KMS-11 (cell line): ENCODE measurements around the gene BAZ2B.

Source experiments
- H2AFZ ChIP-seq: fragments of 200-600 bp; sonication (generic); 2 replicates; pipeline ENCODE4 v1.6.1; 2016; ENCODE audit warnings: antibody characterized with exemption, mixed run types, low read depth
- H3K27ac ChIP-seq: fragments of 200-600 bp; sonication (generic); 2 replicates; pipeline ENCODE4 v1.6.1; 2016; ENCODE audit warnings: mild to moderate bottlenecking, mixed run types
- H3K27me3 ChIP-seq: fragments of 200-600 bp; sonication (generic); 2 replicates; pipeline ENCODE4 v1.6.1; 2017; ENCODE audit warnings: mild to moderate bottlenecking, low read depth, mixed run types, moderate library complexity; ENCODE audit not compliant: insufficient read depth
- H3K36me3 ChIP-seq: fragments of 200-600 bp; sonication (generic); 2 replicates; pipeline ENCODE4 v1.6.1; 2017; ENCODE audit warnings: mild to moderate bottlenecking, mixed run types; ENCODE audit not compliant: insufficient read depth
- H3K4me1 ChIP-seq: fragments of 200-600 bp; sonication (generic); 2 replicates; pipeline ENCODE4 v1.6.1; 2016; ENCODE audit warnings: mild to moderate bottlenecking, low read depth, mixed run types; ENCODE audit not compliant: poor library complexity, severe bottlenecking
- H3K4me2 ChIP-seq: fragments of 200-600 bp; sonication (generic); 2 replicates; pipeline ENCODE4 v1.7.0; 2016; ENCODE audit warnings: mild to moderate bottlenecking, mixed run types
- H3K4me3 ChIP-seq: fragments of 200-600 bp; sonication (generic); IDR thresholded peaks from 2 replicates; pipeline ENCODE4 v1.6.1; 2017; ENCODE audit warnings: low read depth, low read length, mixed read lengths; ENCODE audit not compliant: insufficient read depth
- H3K79me2 ChIP-seq: fragments of 200-600 bp; sonication (generic); 2 replicates; pipeline ENCODE4 v1.6.1; 2016; ENCODE audit warnings: low read depth, mixed run types; ENCODE audit not compliant: insufficient read depth
- H3K9ac ChIP-seq: fragments of 200-600 bp; sonication (generic); 2 replicates; pipeline ENCODE4 v1.6.1; 2016; ENCODE audit warnings: mild to moderate bottlenecking, mixed run types
- H4K20me1 ChIP-seq: fragments of 200-600 bp; sonication (generic); 2 replicates; pipeline ENCODE4 v1.6.1; 2016; ENCODE audit warnings: mild to moderate bottlenecking, mixed run types; ENCODE audit not compliant: insufficient read depth
- TF ChIP-seq, protein P1 (sequence below): fragments of 200-600 bp; sonication (generic); conservative IDR thresholded peaks from 2 replicates; pipeline ENCODE4 v1.6.1; 2017; ENCODE audit warnings: low read depth, mild to moderate bottlenecking, antibody characterized with exemption, low read length, moderate library complexity, mixed read lengths

Gene BAZ2B

DNA sequence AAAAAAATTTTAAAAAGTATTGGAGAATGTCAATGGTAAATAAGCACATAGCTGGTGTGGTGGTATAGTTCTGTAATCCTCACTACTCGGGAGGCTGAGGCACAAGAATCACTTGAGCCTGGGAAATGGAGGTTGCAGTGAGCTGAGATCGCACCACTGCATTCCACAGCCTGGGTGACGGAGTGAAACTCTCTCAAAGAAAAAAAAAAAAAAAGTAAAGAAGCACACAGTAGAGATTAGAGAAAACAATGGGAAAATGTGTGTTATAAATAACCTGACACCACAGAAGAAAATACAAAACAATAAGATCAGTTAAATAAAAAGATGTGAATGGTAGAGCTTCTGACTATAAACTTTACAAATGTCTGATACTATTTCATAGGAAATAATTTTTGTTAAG lies 166.2 kb downstream of the BAZ2B start:
- H3K36me3 ChIP-seq, result no peaks in the 10 kb centered on the region
- H3K4me2 ChIP-seq, result no peak overlapping the region
- no peak overlapping the region for H2AFZ ChIP-seq
- H3K27ac ChIP-seq, result no peak overlapping the region
- no peak overlapping the region for H3K9ac ChIP-seq
- no peaks in the 10 kb centered on the region for H3K27me3 ChIP-seq
- TF ChIP-seq, protein P1, sequence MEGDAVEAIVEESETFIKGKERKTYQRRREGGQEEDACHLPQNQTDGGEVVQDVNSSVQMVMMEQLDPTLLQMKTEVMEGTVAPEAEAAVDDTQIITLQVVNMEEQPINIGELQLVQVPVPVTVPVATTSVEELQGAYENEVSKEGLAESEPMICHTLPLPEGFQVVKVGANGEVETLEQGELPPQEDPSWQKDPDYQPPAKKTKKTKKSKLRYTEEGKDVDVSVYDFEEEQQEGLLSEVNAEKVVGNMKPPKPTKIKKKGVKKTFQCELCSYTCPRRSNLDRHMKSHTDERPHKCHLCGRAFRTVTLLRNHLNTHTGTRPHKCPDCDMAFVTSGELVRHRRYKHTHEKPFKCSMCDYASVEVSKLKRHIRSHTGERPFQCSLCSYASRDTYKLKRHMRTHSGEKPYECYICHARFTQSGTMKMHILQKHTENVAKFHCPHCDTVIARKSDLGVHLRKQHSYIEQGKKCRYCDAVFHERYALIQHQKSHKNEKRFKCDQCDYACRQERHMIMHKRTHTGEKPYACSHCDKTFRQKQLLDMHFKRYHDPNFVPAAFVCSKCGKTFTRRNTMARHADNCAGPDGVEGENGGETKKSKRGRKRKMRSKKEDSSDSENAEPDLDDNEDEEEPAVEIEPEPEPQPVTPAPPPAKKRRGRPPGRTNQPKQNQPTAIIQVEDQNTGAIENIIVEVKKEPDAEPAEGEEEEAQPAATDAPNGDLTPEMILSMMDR, result no peak
- H4K20me1 ChIP-seq, result no peaks in the 10 kb centered on the region
- no peaks in the 10 kb centered on the region for H3K79me2 ChIP-seq
- H3K4me1 ChIP-seq, result peaks cover 23% of the 10 kb centered on the region
- no peak overlapping the region for H3K4me3 ChIP-seq

DNA sequence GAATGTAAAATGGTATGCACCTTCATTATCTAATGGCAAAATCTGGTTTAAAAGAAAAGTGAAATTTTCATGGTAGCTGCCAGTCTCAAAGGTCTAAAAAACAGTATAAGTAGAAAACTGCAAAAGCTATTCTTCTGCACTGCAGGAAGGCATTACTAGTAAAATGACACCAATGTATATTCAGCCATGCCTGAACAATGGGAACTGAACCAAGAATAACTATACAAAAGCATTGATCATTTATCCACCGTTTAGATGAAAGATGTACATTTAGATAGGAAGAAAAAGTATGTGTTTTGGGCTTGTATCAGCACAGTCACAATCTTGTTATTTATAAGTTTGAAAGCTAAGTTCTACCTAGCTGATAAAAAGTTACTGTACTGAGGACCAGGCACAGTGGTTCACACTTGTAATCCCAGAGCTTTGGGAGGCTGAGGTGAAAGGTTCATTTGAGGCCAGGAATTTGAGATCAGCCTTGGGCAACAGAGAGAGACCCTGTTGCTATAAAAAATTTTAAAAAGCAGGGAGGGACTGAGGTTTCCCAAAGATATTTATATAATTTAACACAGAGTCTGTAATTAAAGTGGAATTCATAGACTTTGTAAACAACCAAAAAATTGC lies 166.7 kb downstream of the BAZ2B start:
- Histone ChIP-seq H3K4me2 (no peak overlapping the region), H3K27me3 (no peaks in the 10 kb centered on the region), H3K79me2 (no peaks in the 10 kb centered on the region), H3K4me1 (peaks cover 28% of the 10 kb centered on the region), H2AFZ (no peak overlapping the region), H3K9ac (no peak overlapping the region), H3K36me3 (no peaks in the 10 kb centered on the region), H4K20me1 (no peaks in the 10 kb centered on the region), H3K27ac (no peak overlapping the region), H3K4me3 (no peak overlapping the region)
- TF ChIP-seq, protein P1, result no peak

DNA sequence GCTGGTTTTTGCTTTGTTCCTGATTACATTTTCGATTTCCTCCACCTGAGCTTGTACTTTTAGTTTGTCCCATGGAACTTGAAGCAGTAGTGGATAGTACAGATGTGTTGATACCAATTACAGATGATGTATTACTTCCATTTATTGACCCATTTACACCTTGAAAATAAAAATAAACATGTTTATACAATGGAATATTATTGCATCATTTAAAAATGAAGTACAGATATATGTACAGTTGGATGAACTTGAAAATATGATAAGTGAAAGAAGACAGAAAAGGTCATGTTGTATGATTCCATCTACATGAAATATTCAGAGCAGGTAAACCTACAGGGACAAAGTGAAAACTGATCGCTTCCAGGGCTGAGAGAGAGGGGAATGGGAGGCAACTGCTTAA lies 169.5 kb downstream of the BAZ2B start:
- Histone ChIP-seq H3K27me3 (no peaks in the 10 kb centered on the region), H3K79me2 (no peaks in the 10 kb centered on the region), H2AFZ (no peak overlapping the region), H3K9ac (no peak overlapping the region), H3K36me3 (no peaks in the 10 kb centered on the region), H3K4me3 (no peak overlapping the region), H4K20me1 (no peaks in the 10 kb centered on the region), H3K27ac (no peak overlapping the region), H3K4me1 (peaks cover 30% of the 10 kb centered on the region), H3K4me2 (no peak overlapping the region)
- TF ChIP-seq, protein P1, result no peak

DNA sequence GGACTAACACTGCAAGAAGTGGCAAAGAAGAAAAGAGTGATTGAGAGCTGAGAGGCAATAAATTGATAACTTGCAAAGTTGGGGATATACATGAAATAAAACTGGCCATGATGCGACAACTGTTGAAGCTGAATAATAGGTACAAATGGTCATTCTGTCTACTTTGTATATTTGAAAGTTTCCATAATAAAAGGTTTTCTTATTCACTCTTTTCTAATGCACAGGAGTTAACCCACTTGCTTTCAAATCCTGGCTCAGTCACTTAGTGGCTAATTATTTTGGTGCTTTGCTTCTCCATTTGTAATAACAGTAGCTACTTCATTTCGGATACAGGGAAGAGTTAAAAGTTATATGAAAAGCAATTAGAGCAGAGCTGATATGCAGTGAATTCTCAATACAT lies 170.1 kb downstream of the BAZ2B start:
- Histone ChIP-seq H3K27ac (peak overlapping the region; percentile 59; the same call in 1 of the 2 replicates), H2AFZ (no peak overlapping the region), H3K4me3 (no peak overlapping the region), H3K4me1 (peaks cover 30% of the 10 kb centered on the region), H3K36me3 (no peaks in the 10 kb centered on the region), H3K27me3 (no peaks in the 10 kb centered on the region), H3K4me2 (peak overlapping the region; percentile 40; the same call in 1 of the 2 replicates), H3K79me2 (no peaks in the 10 kb centered on the region), H4K20me1 (no peaks in the 10 kb centered on the region), H3K9ac (no peak overlapping the region)
- TF ChIP-seq, protein P1, result no peak
